ENCODE measurements around the gene MUC6.

The MUC6 gene

GRCh38 chr11:995044-995751 lies 41.3 kb downstream of the MUC6 start:
- Histone ChIP-seq H3K27me3 (ENCODE audit: control insufficient read depth, insufficient read depth, low read length) (no peaks in the 10 kb centered on the region), H3K36me3 (ENCODE audit: control insufficient read depth, low read depth, low read length) (peaks cover 16% of the 10 kb centered on the region), H3K4me3 (ENCODE audit: low read length) (no peak overlapping the region), H3K27ac (ENCODE audit: low read length) (no peak overlapping the region), H3K9me3 (ENCODE audit: control insufficient read depth, low read depth, low read length) (no peaks in the 10 kb centered on the region), H3K9ac (ENCODE audit: low read length) (no peak overlapping the region), H3K4me1 (ENCODE audit: control insufficient read depth, low read depth, low read length) (no peaks in the 10 kb centered on the region)

GRCh38 chr11:993632-994167 lies 42.8 kb downstream of the MUC6 start:
- no peak overlapping the region for H3K9ac ChIP-seq (ENCODE audit: low read length)
- peaks cover 29% of the 10 kb centered on the region for H3K36me3 ChIP-seq (ENCODE audit: control insufficient read depth, low read depth, low read length)
- no peak overlapping the region for H3K4me3 ChIP-seq (ENCODE audit: low read length)
- no peak overlapping the region for H3K27ac ChIP-seq (ENCODE audit: low read length)
- H3K9me3 ChIP-seq (ENCODE audit: control insufficient read depth, low read depth, low read length) = no peaks in the 10 kb centered on the region
- H3K27me3 ChIP-seq (ENCODE audit: control insufficient read depth, insufficient read depth, low read length) = no peaks in the 10 kb centered on the region
- H3K4me1 ChIP-seq (ENCODE audit: control insufficient read depth, low read depth, low read length) = no peaks in the 10 kb centered on the region

GRCh38 chr11:992577-992976 lies 43.9 kb downstream of the MUC6 start:
- no peak overlapping the region for H3K27ac ChIP-seq (ENCODE audit: low read length)
- no peaks in the 10 kb centered on the region for H3K4me1 ChIP-seq (ENCODE audit: control insufficient read depth, low read depth, low read length)
- no peaks in the 10 kb centered on the region for H3K27me3 ChIP-seq (ENCODE audit: control insufficient read depth, insufficient read depth, low read length)
- no peaks in the 10 kb centered on the region for H3K9me3 ChIP-seq (ENCODE audit: control insufficient read depth, low read depth, low read length)
- no peak overlapping the region for H3K9ac ChIP-seq (ENCODE audit: low read length)
- no peak overlapping the region for H3K4me3 ChIP-seq (ENCODE audit: low read length)
- peaks cover 37% of the 10 kb centered on the region for H3K36me3 ChIP-seq (ENCODE audit: control insufficient read depth, low read depth, low read length)

GRCh38 chr11:991711-992307 lies 44.7 kb downstream of the MUC6 start:
- Histone ChIP-seq H3K4me3 (ENCODE audit: low read length) (no peak overlapping the region), H3K4me1 (ENCODE audit: control insufficient read depth, low read depth, low read length) (no peaks in the 10 kb centered on the region), H3K9me3 (ENCODE audit: control insufficient read depth, low read depth, low read length) (no peaks in the 10 kb centered on the region), H3K36me3 (ENCODE audit: control insufficient read depth, low read depth, low read length) (peaks cover 40% of the 10 kb centered on the region), H3K27ac (ENCODE audit: low read length) (no peak overlapping the region), H3K27me3 (ENCODE audit: control insufficient read depth, insufficient read depth, low read length) (no peaks in the 10 kb centered on the region), H3K9ac (ENCODE audit: low read length) (no peak overlapping the region)

DNA sequence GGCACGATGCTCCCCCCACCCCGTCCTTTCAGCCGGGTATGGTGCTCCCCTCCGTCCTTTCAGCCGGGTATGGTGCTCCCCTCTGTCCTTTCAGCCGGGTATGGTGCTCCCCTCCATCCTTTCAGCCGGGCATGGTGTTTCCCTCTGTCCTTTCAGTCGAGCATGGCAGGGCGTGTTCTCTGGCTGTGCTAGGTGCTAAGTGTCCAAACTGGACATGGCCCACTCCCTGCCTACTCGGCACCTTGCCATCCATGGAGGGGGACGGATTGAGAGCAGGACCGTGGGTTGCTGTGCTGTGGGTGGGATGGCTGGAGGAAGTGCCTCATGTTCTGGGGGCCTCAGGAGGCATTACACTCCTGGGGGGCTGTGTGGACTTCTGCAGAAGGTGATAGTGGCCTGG lies 45.5 kb downstream of the MUC6 start:
- Histone ChIP-seq H3K27me3 (ENCODE audit: control insufficient read depth, insufficient read depth, low read length) (no peaks in the 10 kb centered on the region), H3K36me3 (ENCODE audit: control insufficient read depth, low read depth, low read length) (peaks cover 48% of the 10 kb centered on the region), H3K4me1 (ENCODE audit: control insufficient read depth, low read depth, low read length) (no peaks in the 10 kb centered on the region), H3K9me3 (ENCODE audit: control insufficient read depth, low read depth, low read length) (no peaks in the 10 kb centered on the region), H3K27ac (ENCODE audit: low read length) (no peak overlapping the region), H3K4me3 (ENCODE audit: low read length) (no peak overlapping the region), H3K9ac (ENCODE audit: low read length) (no peak overlapping the region)

DNA sequence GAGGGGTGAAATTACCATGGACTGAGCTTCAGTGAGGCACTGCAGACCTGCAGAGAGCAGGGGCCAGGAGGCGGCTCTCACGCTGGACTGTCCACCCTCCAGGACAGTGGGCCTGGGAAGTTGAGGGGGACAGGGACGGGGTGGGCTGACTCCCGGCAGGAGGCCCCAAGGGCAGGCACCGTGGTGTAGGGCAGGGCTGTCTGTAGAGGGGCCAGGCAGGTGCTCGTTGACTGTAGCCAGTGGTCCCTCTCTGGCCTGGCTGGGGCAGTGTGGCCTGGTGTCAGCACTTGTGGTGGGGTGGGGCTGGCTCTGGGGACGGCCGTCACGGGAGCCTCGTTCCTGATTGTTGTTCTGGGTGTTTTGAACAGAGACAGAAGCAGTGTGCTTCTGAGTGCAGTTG lies 46.4 kb downstream of the MUC6 start:
- Histone ChIP-seq H3K9me3 (ENCODE audit: control insufficient read depth, low read depth, low read length) (no peaks in the 10 kb centered on the region), H3K4me1 (ENCODE audit: control insufficient read depth, low read depth, low read length) (no peaks in the 10 kb centered on the region), H3K27me3 (ENCODE audit: control insufficient read depth, insufficient read depth, low read length) (no peaks in the 10 kb centered on the region), H3K4me3 (ENCODE audit: low read length) (no peak overlapping the region), H3K36me3 (ENCODE audit: control insufficient read depth, low read depth, low read length) (peaks cover 58% of the 10 kb centered on the region), H3K9ac (ENCODE audit: low read length) (no peak overlapping the region), H3K27ac (ENCODE audit: low read length) (no peak overlapping the region)

- Histone ChIP-seq H3K9ac (ENCODE audit: low read length) (no peak overlapping the region), H3K4me1 (ENCODE audit: control insufficient read depth, low read depth, low read length) (no peaks in the 10 kb centered on the region), H3K27me3 (ENCODE audit: control insufficient read depth, insufficient read depth, low read length) (no peaks in the 10 kb centered on the region), H3K36me3 (ENCODE audit: control insufficient read depth, low read depth, low read length) (peaks cover 63% of the 10 kb centered on the region), H3K9me3 (ENCODE audit: control insufficient read depth, low read depth, low read length) (no peaks in the 10 kb centered on the region), H3K4me3 (ENCODE audit: low read length) (no peak overlapping the region), H3K27ac (ENCODE audit: low read length) (no peak overlapping the region)
Observed at GRCh38 chr11:987671-988070, 48.8 kb downstream of the MUC6 start.

DNA sequence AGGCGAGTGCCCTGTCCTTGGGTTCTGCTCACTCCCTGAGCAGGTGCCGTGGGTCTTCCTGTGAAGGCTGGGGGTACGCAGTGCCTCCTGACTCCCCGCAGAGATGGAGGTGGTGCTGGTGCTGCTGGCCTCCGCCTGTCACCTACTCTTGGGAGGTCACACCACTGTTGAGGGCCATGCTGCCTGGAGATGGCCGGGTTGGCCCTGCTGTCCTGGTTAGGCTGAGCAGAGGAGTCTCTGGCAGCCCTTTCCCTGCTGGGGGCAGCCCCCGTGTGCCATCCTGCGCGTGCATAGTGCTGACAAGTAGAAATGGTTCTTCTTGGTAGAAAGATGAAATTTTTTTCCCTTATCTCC lies 49.6 kb downstream of the MUC6 start:
- Histone ChIP-seq H3K9me3 (ENCODE audit: control insufficient read depth, low read depth, low read length) (no peaks in the 10 kb centered on the region), H3K4me3 (ENCODE audit: low read length) (no peak overlapping the region), H3K27ac (ENCODE audit: low read length) (no peak overlapping the region), H3K36me3 (ENCODE audit: control insufficient read depth, low read depth, low read length) (peaks cover 63% of the 10 kb centered on the region), H3K4me1 (ENCODE audit: control insufficient read depth, low read depth, low read length) (no peaks in the 10 kb centered on the region), H3K27me3 (ENCODE audit: control insufficient read depth, insufficient read depth, low read length) (no peaks in the 10 kb centered on the region), H3K9ac (ENCODE audit: low read length) (no peak overlapping the region)

DNA sequence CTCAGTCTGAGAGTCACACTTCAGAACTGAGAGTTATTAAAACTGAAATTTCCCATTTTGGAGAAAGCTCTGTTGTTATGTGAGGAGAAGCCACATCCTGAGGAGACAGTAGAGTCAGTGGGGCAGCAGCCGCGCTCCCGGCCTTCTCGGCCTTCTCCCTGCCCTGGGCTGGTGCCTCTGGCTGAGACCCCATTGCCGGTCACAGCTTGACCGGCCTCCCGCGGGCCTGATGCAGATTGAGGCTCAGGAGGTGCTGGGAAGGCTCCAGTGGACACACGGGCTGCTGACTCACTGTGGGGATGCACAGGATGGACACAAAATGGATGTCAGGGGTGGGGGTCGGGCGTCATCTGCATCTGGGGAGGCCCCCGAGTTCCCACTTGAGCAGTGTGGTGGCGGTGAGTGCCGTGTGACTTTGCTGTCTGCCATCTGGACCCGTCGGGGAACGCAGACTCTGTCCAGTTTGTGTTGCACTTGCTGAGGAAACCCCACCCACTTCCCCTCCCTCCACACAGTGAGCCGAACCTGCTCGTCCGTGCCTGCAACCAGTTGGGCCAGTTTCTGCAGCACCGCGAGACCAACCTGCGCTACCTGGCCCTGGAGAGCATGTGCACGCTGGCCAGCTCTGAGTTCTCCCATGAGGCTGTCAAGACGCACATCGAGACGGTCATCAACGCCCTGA lies 50.1 kb downstream of the MUC6 start:
- Histone ChIP-seq H3K4me1 (ENCODE audit: control insufficient read depth, low read depth, low read length) (no peaks in the 10 kb centered on the region), H3K36me3 (ENCODE audit: control insufficient read depth, low read depth, low read length) (peaks cover 66% of the 10 kb centered on the region), H3K4me3 (ENCODE audit: low read length) (no peak overlapping the region), H3K27ac (ENCODE audit: low read length) (no peak overlapping the region), H3K9me3 (ENCODE audit: control insufficient read depth, low read depth, low read length) (no peaks in the 10 kb centered on the region), H3K9ac (ENCODE audit: low read length) (no peak overlapping the region), H3K27me3 (ENCODE audit: control insufficient read depth, insufficient read depth, low read length) (no peaks in the 10 kb centered on the region)

DNA sequence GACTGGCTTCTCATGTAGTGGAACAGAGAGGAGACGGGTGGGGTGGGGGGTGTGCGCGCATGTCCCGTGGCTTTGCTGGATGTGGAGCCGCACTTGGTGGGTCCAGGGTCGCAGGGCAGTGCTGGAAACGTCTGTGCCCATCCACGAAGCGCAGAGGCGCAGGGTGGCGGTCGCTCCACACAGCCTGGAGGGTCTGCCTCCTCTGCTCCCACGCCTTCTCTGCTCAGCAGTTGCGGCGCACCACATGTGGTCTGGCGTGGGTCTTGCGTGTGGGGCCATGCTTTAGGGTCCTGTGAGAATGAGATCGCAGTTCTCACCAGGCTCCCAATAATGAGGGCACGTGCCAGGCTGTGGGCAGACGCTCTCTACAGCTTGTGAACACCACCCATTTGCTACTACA lies 50.7 kb downstream of the MUC6 start:
- H3K27ac ChIP-seq (ENCODE audit: low read length) = no peak overlapping the region
- H3K4me1 ChIP-seq (ENCODE audit: control insufficient read depth, low read depth, low read length) = no peaks in the 10 kb centered on the region
- no peak overlapping the region for H3K4me3 ChIP-seq (ENCODE audit: low read length)
- H3K36me3 ChIP-seq (ENCODE audit: control insufficient read depth, low read depth, low read length) = peaks cover 70% of the 10 kb centered on the region
- no peaks in the 10 kb centered on the region for H3K9me3 ChIP-seq (ENCODE audit: control insufficient read depth, low read depth, low read length)
- no peaks in the 10 kb centered on the region for H3K27me3 ChIP-seq (ENCODE audit: control insufficient read depth, insufficient read depth, low read length)
- H3K9ac ChIP-seq (ENCODE audit: low read length) = no peak overlapping the region

- Histone ChIP-seq H3K4me1 (ENCODE audit: control insufficient read depth, low read depth, low read length) (no peaks in the 10 kb centered on the region), H3K27ac (ENCODE audit: low read length) (no peak overlapping the region), H3K9ac (ENCODE audit: low read length) (no peak overlapping the region), H3K27me3 (ENCODE audit: control insufficient read depth, insufficient read depth, low read length) (no peaks in the 10 kb centered on the region), H3K36me3 (ENCODE audit: control insufficient read depth, low read depth, low read length) (peaks cover 70% of the 10 kb centered on the region), H3K4me3 (ENCODE audit: low read length) (no peak overlapping the region), H3K9me3 (ENCODE audit: control insufficient read depth, low read depth, low read length) (no peaks in the 10 kb centered on the region)
Observed at GRCh38 chr11:985406-985805, 51.1 kb downstream of the MUC6 start.

Measured in iPS-18a (cell line).